Stimulated activated CD8-positive, alpha-beta memory T cell treated with anti-CD3 and anti-CD28 coated beads, Interleukin-7, amount 100 ng/mL, for 1 hour (primary cell): ENCODE results near the gene ZNF488.

Experiments used
- DNase-seq, 2 donors: peaks; one replicate each; pipeline ENCODE4 v3.0.0-alpha.2; 2020; ENCODE audit warnings: low read depth in 2 of 2

ZNF488 gene

GRCh38 chr10:47366731-47367460, 17.2 kb downstream of the ZNF488 start:
- DNase-seq, result no peak

- no peak for DNase-seq
Measured at GRCh38 chr10:47366181-47366631, 17.9 kb downstream of the ZNF488 start.

- no peak for DNase-seq
Measured at GRCh38 chr10:47365431-47366180, 18.5 kb downstream of the ZNF488 start.

GRCh38 chr10:47364911-47365310, 19.2 kb downstream of the ZNF488 start:
- DNase-seq, result no peak

GRCh38 chr10:47364366-47364765, 19.7 kb downstream of the ZNF488 start:
- no peak for DNase-seq

- DNase-seq, result no peak
Measured at GRCh38 chr10:47363781-47364180, 20.3 kb downstream of the ZNF488 start.

- no peak for DNase-seq
Measured at GRCh38 chr10:47362199-47362598, 21.9 kb downstream of the ZNF488 start.

- DNase-seq, result no peak
Measured at GRCh38 chr10:47361293-47361692, 22.8 kb downstream of the ZNF488 start.

- DNase-seq, result no peak
Measured at GRCh38 chr10:47360419-47361040, 23.6 kb downstream of the ZNF488 start.

- DNase-seq, result no peak
Measured at GRCh38 chr10:47359626-47360418, 24.3 kb downstream of the ZNF488 start.

- no peak for DNase-seq
Measured at GRCh38 chr10:47359101-47359500, 25.0 kb downstream of the ZNF488 start.

- DNase-seq, result no peak
Measured at GRCh38 chr10:47358457-47358856, 25.6 kb downstream of the ZNF488 start.

- no peak for DNase-seq
Measured at GRCh38 chr10:47357911-47358310, 26.2 kb downstream of the ZNF488 start.

GRCh38 chr10:47357131-47357582, 26.9 kb downstream of the ZNF488 start:
- no peak for DNase-seq

- no peak for DNase-seq
Measured at GRCh38 chr10:47356708-47357107, 27.4 kb downstream of the ZNF488 start.

- DNase-seq, result no peak
Measured at GRCh38 chr10:47354900-47355299, 29.2 kb downstream of the ZNF488 start.

GRCh38 chr10:47354165-47354564, 29.9 kb downstream of the ZNF488 start:
- DNase-seq, result no peak

- DNase-seq, result no peak
Measured at GRCh38 chr10:47353351-47353750, 30.7 kb downstream of the ZNF488 start.

- no peak for DNase-seq
Measured at GRCh38 chr10:47351899-47352815, 31.9 kb downstream of the ZNF488 start.
